Body of pancreas (tissue), 4 donors: Measurements from ENCODE around the gene ADARB1. TPM values are rescaled to one million over a fixed set of nuclear protein-coding genes. Genes with fewer than 3 reads are reported as not detected.

Experiments
- ATAC-seq: fragments of 150-250 bp; one replicate; pipeline ENCODE4 v1.9.1; 2016
- DNase-seq, 4 donors: peaks; one replicate each; pipeline ENCODE4 v3.0.0-alpha.2; 2019
- H3K27ac ChIP-seq, 4 donors: fragments of 200-600 bp; sonication (generic); 1 replicate in 3 of 4; 2 replicates in 1 of 4; pipeline versions ENCODE4 v1.5.1 to v1.6.1; 2016 to 2019; ENCODE audit warnings: mild to moderate bottlenecking in 1 of 4, mixed read lengths in 1 of 4, moderate library complexity in 1 of 4
- H3K27me3 ChIP-seq, 2 donors: fragments of 200-600 bp; sonication (generic); one replicate each; pipeline ENCODE4 v1.6.0; 2016; ENCODE audit warnings: mild to moderate bottlenecking in 1 of 2
- H3K36me3 ChIP-seq, 2 donors: fragments of 200-600 bp; sonication (generic); replicated peaks in 1 of 2; 2 replicates each; pipeline ENCODE4 v1.5.1; 2016; ENCODE audit warnings: low read depth in 2 of 2; ENCODE audit not compliant: insufficient read depth in 1 of 2
- H3K4me1 ChIP-seq: fragments of 200-600 bp; sonication (generic); one replicate; pipeline ENCODE4 v1.6.0; 2016
- H3K4me3 ChIP-seq, 2 donors: fragments of 200-600 bp; sonication (generic); 1 replicate in 1 of 2; 2 replicates in 1 of 2; pipeline ENCODE4 v1.5.1; 2016 to 2019
- H3K9me3 ChIP-seq, 3 donors: fragments of 200-600 bp; sonication (generic); 1 replicate in 2 of 3; 2 replicates in 1 of 3; pipeline ENCODE4 v1.5.1; 2016
- POLR2A ChIP-seq, 3 donors: fragments of 450-650 bp; IDR thresholded peaks; one replicate each; pipeline ENCODE4 v1.6.1; 2016; ENCODE audit warnings: antibody characterized with exemption in 3 of 3, mild to moderate bottlenecking in 2 of 3
- WGBS, 2 donors: methylation state at CpG; one replicate each; pipeline ENCODE4 v1.1.5; 2017; 5-methylcytosine and 5-hydroxymethylcytosine counted together
- intact Hi-C: fragments of 100-400 bp; cut with DNase I; formaldehyde crosslinking; loops from one replicate; pipeline ENCODE4 v1.15.1; 2023
- total RNA-seq, 2 donors: library from RNA; depleted of rRNA; stranded (reverse); fragments of >200 nt; gene quantifications; one replicate each; pipeline ENCODE4 v1.1.0, GENCODE V29; 2016
- TF ChIP-seq, protein P1 (sequence below), 7 experiments: fragments of 450-650 bp in 4 of 7; fragments of 200-600 bp in 3 of 7; sonication (generic) in 3 of 7; IDR thresholded peaks; one replicate each; pipeline ENCODE4 v1.5.1; 2016 to 2019; ENCODE audit warnings: antibody characterized with exemption in 7 of 7

Gene ADARB1
- total RNA-seq, 2 donors from 2014 or later: 11.4 to 11.5 TPM

DNA sequence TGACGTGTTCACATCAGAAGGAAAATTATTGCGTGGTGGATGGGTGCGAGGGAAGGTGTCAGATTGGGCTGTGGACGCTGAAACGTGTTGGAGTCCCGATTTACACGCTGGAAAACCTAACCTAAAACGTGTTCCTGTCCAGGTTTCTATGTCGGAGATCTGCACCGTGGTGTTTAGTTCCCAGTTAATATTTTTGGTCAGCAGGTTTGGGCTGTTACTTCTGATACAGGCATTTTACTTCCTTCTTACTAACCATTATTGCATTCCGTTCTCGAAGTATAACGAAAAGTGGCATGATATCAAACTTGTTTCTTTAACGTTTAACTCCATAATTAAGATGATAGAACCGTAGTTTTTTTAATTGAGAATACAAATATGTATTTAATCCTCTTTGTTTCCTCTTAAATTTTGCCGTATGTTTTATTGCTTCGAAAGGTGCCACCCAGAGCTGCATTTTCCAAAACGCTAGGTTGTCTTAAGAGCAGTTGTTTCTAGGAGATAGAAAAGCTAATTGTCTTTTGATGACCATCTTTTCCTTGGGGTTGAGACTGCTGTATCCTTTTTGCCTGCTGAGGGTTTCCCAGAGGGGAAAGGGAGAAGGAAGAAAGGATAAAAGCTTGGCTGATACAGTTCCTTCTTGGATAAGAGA, 1.3 kb downstream of the ADARB1 start:
- peak overlapping the region; percentile 41 to 65 for H3K4me3 ChIP-seq
- no peaks in the 10 kb centered on the region for H3K27me3 ChIP-seq
- intact Hi-C loops: no loop called here
- no peaks in the 10 kb centered on the region for H3K36me3 ChIP-seq
- ATAC-seq (no peak), DNase-seq (no peak)
- H3K27ac ChIP-seq: peak overlapping the region in 1 of 4 donors; percentile 38
- H3K4me1 ChIP-seq: peaks cover 21% of the 10 kb centered on the region
- TF ChIP-seq POLR2A (IDR thresholded peaks at IDR 0.05): no peak
- TF ChIP-seq, protein P1, sequence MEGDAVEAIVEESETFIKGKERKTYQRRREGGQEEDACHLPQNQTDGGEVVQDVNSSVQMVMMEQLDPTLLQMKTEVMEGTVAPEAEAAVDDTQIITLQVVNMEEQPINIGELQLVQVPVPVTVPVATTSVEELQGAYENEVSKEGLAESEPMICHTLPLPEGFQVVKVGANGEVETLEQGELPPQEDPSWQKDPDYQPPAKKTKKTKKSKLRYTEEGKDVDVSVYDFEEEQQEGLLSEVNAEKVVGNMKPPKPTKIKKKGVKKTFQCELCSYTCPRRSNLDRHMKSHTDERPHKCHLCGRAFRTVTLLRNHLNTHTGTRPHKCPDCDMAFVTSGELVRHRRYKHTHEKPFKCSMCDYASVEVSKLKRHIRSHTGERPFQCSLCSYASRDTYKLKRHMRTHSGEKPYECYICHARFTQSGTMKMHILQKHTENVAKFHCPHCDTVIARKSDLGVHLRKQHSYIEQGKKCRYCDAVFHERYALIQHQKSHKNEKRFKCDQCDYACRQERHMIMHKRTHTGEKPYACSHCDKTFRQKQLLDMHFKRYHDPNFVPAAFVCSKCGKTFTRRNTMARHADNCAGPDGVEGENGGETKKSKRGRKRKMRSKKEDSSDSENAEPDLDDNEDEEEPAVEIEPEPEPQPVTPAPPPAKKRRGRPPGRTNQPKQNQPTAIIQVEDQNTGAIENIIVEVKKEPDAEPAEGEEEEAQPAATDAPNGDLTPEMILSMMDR (IDR thresholded peaks at IDR 0.05): no peak
- H3K9me3 ChIP-seq: no peaks in the 10 kb centered on the region
- 33 to 40% methylated on average over 18 of the region's 18 CpGs for WGBS, 2 donors

DNA sequence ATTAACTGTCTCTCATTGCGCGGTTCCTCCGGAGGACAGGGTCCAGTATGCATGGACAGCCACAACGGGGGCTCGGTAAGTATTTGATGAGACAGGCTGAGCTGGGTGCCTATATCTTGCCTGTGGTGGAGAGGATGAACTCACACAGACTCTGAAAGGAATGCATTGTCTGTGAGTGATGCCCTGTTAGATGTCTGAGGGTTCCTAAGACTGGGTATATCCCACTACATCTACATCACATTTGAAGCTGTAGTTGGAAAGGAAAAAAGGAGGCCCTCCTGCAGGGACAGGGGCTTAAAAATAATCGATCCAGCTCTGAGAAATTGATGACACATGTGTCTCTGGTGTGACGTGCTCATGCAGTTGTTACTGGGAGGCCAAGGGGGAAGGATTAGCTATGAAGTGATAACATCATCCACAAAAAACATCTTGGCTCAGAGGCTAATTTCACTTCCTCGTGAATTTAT, 1.9 kb downstream of the ADARB1 start:
- H3K27me3 ChIP-seq: no peaks in the 10 kb centered on the region
- H3K4me1 ChIP-seq: peaks cover 21% of the 10 kb centered on the region
- ATAC-seq (no peak), DNase-seq (no peak)
- no peaks in the 10 kb centered on the region for H3K9me3 ChIP-seq
- TF ChIP-seq, protein P1 (IDR thresholded peaks at IDR 0.05): no peak
- no peak for TF ChIP-seq POLR2A (IDR thresholded peaks at IDR 0.05)
- intact Hi-C loops: no loop called here
- 67 to 76% methylated on average over 8 of the region's 8 CpGs for WGBS, 2 donors
- no peaks in the 10 kb centered on the region for H3K36me3 ChIP-seq
- H3K27ac ChIP-seq: no peak overlapping the region
- H3K4me3 ChIP-seq: no peak overlapping the region

DNA sequence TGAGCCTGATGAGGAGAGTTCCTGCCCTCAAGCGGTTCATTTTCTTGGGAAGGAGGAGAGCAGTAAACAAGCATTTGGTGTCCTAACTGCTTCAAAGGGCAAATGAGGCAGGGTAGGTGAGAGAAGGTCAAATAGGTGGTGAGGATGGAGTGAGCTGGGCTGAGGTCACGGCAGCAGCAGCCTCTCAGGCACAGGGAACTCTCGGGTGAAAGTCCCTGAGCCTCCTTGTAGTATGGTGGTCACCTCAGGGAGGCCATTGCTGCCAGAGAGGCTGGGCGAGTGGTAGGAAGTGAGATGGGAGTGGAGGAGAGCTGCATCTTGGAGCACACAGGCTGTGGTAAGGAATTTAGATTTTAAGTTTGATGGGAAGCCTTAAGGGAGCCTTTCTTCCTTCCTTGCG, 4.0 kb downstream of the ADARB1 start:
- Histone ChIP-seq H3K4me1 (peaks cover 17% of the 10 kb centered on the region), H3K4me3 (no peak overlapping the region), H3K27ac (no peak overlapping the region), H3K9me3 (no peaks in the 10 kb centered on the region), H3K36me3 (no peaks in the 10 kb centered on the region), H3K27me3 (no peaks in the 10 kb centered on the region)
- intact Hi-C loops: no loop called here
- no peak for TF ChIP-seq POLR2A (IDR thresholded peaks at IDR 0.05)
- TF ChIP-seq, protein P1 (IDR thresholded peaks at IDR 0.05): no peak
- 70 to 84% methylated on average over 5 of the region's 5 CpGs for WGBS, 2 donors
- ATAC-seq: no peak
- no peak for DNase-seq

DNA sequence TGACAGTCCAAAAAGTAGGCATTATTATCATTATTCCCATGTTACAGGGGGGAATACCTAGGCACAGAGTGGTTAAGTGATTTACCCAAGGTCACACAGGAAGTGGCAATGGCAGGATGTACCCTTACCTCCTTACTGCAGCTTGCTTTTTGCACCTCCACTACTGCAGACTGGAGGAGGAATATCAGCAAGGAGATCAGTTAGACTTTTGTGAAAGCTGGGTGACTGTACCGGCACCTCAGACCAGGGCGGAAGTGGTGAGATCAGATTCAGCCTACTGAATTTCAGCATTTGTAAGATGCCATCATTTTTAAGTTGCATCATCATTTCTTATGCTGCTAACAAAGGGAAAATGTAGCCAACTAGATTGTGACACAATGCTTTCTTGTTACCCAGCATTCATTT, 4.5 kb downstream of the ADARB1 start:
- WGBS, 2 donors: 92 to 93% methylated on average over 2 of the region's 2 CpGs
- no peak overlapping the region for H3K27ac ChIP-seq

More for the DNA sequence above, 4.5 kb downstream of the ADARB1 start:
- no peak for ATAC-seq
- Histone ChIP-seq H3K27me3 (no peaks in the 10 kb centered on the region), H3K4me1 (peaks cover 14% of the 10 kb centered on the region), H3K4me3 (no peak overlapping the region), H3K9me3 (no peaks in the 10 kb centered on the region), H3K36me3 (no peaks in the 10 kb centered on the region)
- intact Hi-C loops: no loop called here
- DNase-seq: peak in 1 of 4 donors; percentile 41
- TF ChIP-seq, protein P1 (IDR thresholded peaks at IDR 0.05): no peak
- TF ChIP-seq POLR2A (IDR thresholded peaks at IDR 0.05): no peak
